ENCODE data around the gene TCL1A.
"Not testable (repeated sequence)": the region's sequence is repeated elsewhere in the genome, so short reads cannot be mapped to it uniquely, and the experiment has no call there.

Gene TCL1A

GRCh38 chr14:95666450-95666849 is 47.5 kb downstream of the TCL1A start:
- no peak for DNase-seq (ENCODE audit: low read depth in 1 of 2, low spot score in 1 of 2)
- H3K4me3 ChIP-seq (replicated peaks; ENCODE audit: insufficient read depth, low read length) = no peak overlapping the region
- H3K27me3 ChIP-seq (ENCODE audit: insufficient read depth, poor library complexity, severe bottlenecking) = peaks cover 5% of the 10 kb centered on the region
- H3K27ac ChIP-seq (replicated peaks) = no peak overlapping the region
- TF ChIP-seq REST (IDR thresholded peaks at IDR 0.05; ENCODE audit: insufficient replicate concordance, low read depth) (no peak), CTCF (IDR thresholded peaks at IDR 0.05; ENCODE audit: insufficient read depth, low read length) (no peak), SPI1 (IDR thresholded peaks at IDR 0.05; ENCODE audit: borderline replicate concordance, low read depth) (no peak), GABPA (IDR thresholded peaks at IDR 0.05; ENCODE audit: low read depth) (no peak), POLR2AphosphoS5 (IDR thresholded peaks at IDR 0.05; ENCODE audit: low read depth) (no peak)

- not testable (repeated sequence) for H3K27ac ChIP-seq (replicated peaks); DNase-seq (ENCODE audit: low read depth in 1 of 2, low spot score in 1 of 2); H3K4me3 ChIP-seq (replicated peaks; ENCODE audit: insufficient read depth, low read length); H3K27me3 ChIP-seq (ENCODE audit: insufficient read depth, poor library complexity, severe bottlenecking)
Measured at GRCh38 chr14:95665530-95665929, 48.4 kb downstream of the TCL1A start.

GRCh38 chr14:95664546-95664945 is 49.4 kb downstream of the TCL1A start:
- no peak for DNase-seq (ENCODE audit: low read depth in 1 of 2, low spot score in 1 of 2)
- H3K4me3 ChIP-seq (replicated peaks; ENCODE audit: insufficient read depth, low read length) = no peak overlapping the region
- peaks cover 3% of the 10 kb centered on the region for H3K27me3 ChIP-seq (ENCODE audit: insufficient read depth, poor library complexity, severe bottlenecking)
- H3K27ac ChIP-seq (replicated peaks) = no peak overlapping the region
- TF ChIP-seq POLR2AphosphoS5 (IDR thresholded peaks at IDR 0.05; ENCODE audit: low read depth) (no peak), REST (IDR thresholded peaks at IDR 0.05; ENCODE audit: insufficient replicate concordance, low read depth) (no peak), GABPA (IDR thresholded peaks at IDR 0.05; ENCODE audit: low read depth) (no peak), CTCF (IDR thresholded peaks at IDR 0.05; ENCODE audit: insufficient read depth, low read length) (no peak), SPI1 (IDR thresholded peaks at IDR 0.05; ENCODE audit: borderline replicate concordance, low read depth) (no peak)

- no peak overlapping the region for H3K27ac ChIP-seq (replicated peaks)
- no peak for DNase-seq (ENCODE audit: low read depth in 1 of 2, low spot score in 1 of 2)
- no peak overlapping the region for H3K4me3 ChIP-seq (replicated peaks; ENCODE audit: insufficient read depth, low read length)
- TF ChIP-seq REST (IDR thresholded peaks at IDR 0.05; ENCODE audit: insufficient replicate concordance, low read depth) (no peak), GABPA (IDR thresholded peaks at IDR 0.05; ENCODE audit: low read depth) (no peak), POLR2AphosphoS5 (IDR thresholded peaks at IDR 0.05; ENCODE audit: low read depth) (no peak), SPI1 (IDR thresholded peaks at IDR 0.05; ENCODE audit: borderline replicate concordance, low read depth) (no peak), CTCF (IDR thresholded peaks at IDR 0.05; ENCODE audit: insufficient read depth, low read length) (no peak)
- H3K27me3 ChIP-seq (ENCODE audit: insufficient read depth, poor library complexity, severe bottlenecking) = peaks cover 3% of the 10 kb centered on the region
Measured at GRCh38 chr14:95664066-95664465, 49.9 kb downstream of the TCL1A start.
